ENCODE results near the gene TBC1D10A.

DNA sequence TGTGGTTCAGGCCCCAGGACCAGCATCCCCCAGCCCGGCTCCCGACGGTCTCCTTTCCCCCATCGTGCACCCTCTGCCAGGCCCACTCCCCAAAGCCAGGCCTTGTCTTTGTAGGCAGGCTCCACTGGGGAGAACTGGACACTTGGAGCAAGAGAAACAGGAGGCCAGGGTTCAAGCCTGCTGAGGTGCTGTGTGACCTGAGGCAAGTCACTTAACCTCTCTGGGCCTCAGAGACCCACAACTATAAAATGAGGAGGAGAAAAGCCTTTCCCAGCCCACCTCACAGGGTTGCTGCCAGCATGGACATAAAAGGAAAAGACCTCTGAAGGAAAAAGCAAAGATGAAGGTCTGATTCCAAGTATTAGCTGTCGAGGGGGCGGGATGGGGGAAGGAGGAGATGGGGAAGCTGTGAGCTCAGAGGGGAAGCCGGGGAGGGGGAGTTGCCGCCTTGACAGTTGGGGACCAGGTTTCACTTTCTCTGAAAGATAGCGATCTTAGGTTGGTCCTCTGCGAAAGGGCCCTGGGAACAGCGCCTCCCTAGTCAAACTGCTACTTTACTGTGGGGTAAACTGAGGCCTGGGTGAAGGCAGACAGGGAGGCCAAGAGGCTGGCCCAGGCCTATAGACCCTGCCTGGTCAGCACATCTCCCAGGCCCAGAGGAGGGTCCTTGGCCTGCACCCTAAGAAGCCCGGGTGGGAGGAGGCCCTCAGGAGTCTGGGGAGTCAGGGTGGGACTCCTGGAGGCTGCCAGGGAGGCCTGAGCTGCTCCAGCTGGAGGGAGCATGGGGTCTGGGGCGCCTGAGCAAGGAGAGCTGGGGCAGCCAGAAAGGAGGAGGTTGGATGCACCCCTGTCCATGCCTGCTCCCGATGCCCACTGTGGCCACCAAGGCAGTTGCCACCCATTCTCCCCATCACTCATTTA is 59.1 kb downstream of the TBC1D10A start:
- TF ChIP-seq, protein P1, sequence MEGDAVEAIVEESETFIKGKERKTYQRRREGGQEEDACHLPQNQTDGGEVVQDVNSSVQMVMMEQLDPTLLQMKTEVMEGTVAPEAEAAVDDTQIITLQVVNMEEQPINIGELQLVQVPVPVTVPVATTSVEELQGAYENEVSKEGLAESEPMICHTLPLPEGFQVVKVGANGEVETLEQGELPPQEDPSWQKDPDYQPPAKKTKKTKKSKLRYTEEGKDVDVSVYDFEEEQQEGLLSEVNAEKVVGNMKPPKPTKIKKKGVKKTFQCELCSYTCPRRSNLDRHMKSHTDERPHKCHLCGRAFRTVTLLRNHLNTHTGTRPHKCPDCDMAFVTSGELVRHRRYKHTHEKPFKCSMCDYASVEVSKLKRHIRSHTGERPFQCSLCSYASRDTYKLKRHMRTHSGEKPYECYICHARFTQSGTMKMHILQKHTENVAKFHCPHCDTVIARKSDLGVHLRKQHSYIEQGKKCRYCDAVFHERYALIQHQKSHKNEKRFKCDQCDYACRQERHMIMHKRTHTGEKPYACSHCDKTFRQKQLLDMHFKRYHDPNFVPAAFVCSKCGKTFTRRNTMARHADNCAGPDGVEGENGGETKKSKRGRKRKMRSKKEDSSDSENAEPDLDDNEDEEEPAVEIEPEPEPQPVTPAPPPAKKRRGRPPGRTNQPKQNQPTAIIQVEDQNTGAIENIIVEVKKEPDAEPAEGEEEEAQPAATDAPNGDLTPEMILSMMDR (conservative IDR thresholded peaks at IDR 0.05 in 1 of 2, IDR thresholded peaks at IDR 0.05 in 1 of 2; ENCODE audit: low read depth in 1 of 2, low read length in 2 of 2), result no peak
- no peak for TF ChIP-seq EZH2 (IDR thresholded peaks at IDR 0.05; ENCODE audit: low read length, missing control alignments)
